ENCODE data around the gene HLA-DOB.

GRCh38 chr6:32847004-32847403 is 30.2 kb upstream of the HLA-DOB start:
- no peak for TF ChIP-seq CTCF (IDR thresholded peaks at IDR 0.05)
- no peak for TF ChIP-seq POLR2A (IDR thresholded peaks at IDR 0.05)
- TF ChIP-seq EP300 (IDR thresholded peaks at IDR 0.05), result no peak
- TF ChIP-seq POLR2AphosphoS5 (IDR thresholded peaks at IDR 0.05), result no peak

Data from upper lobe of left lung (tissue), 4 donors.